GM20000 (cell line): ENCODE data around the gene PHYHIPL.
A peak's percentile ranks its signal among the peaks of the same experiment; 100 is the strongest.

Experiments used
- DNase-seq: peaks from one replicate; pipeline ENCODE4 v3.0.0; 2012; ENCODE audit warnings: low spot score
- TF ChIP-seq, protein P1 (sequence below): IDR thresholded peaks from 2 replicates; pipeline ENCODE4 v1.5.1; 2012; ENCODE audit warnings: mild to moderate bottlenecking, control low read depth; ENCODE audit errors: extremely low read depth, missing control alignments

Gene PHYHIPL

DNA sequence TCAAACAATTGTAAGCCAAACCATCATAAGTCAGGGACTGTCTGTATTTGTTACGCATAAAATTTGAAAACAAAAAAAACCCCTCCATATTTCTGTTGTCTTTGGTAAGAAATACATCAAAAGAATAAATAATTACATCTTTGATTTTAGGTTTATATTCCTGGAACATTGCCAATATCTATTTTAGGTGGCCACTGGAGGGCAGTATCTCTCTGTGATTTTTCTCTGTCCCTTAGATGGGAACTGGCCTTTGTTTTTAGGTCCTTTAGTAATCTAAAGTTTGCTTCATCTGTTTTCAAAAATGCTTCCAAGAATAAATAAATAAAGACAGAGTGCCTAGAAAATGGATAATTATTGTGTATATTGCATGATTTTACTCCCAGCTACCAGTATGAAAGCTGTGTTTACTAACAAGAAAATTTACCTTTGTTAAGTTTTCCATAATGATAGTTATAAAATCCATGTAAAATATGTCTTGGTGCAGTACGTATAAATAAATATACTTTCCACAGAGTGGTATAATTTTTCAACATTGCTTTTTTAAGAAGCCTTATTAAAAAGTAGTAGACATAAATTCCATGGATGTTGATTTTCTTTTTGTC lies 64.2 kb downstream of the PHYHIPL start:
- peak; percentile 10 for DNase-seq
- TF ChIP-seq, protein P1, sequence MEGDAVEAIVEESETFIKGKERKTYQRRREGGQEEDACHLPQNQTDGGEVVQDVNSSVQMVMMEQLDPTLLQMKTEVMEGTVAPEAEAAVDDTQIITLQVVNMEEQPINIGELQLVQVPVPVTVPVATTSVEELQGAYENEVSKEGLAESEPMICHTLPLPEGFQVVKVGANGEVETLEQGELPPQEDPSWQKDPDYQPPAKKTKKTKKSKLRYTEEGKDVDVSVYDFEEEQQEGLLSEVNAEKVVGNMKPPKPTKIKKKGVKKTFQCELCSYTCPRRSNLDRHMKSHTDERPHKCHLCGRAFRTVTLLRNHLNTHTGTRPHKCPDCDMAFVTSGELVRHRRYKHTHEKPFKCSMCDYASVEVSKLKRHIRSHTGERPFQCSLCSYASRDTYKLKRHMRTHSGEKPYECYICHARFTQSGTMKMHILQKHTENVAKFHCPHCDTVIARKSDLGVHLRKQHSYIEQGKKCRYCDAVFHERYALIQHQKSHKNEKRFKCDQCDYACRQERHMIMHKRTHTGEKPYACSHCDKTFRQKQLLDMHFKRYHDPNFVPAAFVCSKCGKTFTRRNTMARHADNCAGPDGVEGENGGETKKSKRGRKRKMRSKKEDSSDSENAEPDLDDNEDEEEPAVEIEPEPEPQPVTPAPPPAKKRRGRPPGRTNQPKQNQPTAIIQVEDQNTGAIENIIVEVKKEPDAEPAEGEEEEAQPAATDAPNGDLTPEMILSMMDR: peak; percentile 36

DNA sequence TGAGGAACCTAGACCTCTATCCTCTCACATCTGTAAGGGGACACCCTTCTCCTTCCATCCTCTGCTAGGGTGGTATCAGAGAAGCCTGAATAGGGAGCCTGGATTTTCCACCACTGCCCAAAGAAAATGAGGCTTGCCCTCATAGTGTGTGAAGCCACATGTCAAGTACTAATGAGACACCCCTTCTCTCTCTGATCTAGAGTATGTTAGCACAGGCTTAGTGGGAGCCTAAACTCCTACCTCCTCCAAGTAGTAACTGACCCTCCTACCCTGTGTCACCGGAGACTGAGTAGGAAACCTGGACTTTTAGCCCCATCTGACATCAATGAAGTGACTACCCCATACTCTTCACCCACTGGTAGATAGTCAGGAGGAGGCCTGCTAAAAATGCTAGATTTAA lies 65.6 kb downstream of the PHYHIPL start:
- DNase-seq: no peak
- TF ChIP-seq, protein P1: no peak

DNA sequence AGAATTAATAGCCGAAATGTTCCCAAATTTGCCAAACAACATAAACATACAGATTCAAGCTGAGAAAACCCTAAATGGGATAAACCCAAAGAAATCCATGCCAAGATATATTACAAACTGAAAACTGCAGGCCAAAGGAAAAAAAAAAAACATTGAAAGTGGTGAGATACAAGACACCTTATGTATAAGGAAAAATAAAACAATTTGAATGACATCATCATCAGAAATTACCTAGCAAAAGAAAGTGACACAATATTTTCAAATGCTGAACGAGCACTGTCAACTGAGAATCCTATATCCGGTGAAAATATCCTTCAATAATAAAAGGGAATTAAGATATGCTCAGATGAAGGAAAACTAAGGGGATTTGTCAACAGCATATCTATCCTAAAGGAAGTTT lies 66.5 kb downstream of the PHYHIPL start:
- DNase-seq: no peak
- TF ChIP-seq, protein P1: no peak

DNA sequence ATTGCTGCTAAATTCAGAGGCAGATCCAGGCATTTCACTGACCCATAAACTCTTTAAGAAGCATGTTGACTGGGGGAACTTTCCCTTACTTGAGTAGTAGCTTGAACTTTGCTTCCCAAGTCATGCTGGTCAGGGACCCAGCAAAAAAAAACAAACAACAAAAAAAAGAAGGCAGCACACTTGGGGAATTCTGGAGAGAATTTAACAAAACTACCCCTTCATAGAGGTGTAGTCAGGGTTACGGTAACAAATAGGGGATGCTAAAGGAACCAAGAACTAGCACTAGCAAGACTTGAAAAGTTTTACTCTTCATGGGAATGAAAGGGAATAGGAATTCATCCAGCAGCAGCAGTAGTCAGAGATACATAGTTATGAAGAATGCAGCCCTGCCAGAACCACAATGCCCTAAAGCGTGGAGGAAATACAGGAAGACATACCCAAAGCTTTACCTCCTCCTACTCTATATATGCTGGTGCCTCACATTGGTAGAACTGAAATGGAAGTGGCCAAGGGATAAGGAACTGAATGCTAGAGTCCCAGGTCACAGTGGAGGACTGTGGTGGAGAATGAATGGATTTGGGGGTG lies 67.3 kb downstream of the PHYHIPL start:
- no peak for DNase-seq
- TF ChIP-seq, protein P1: no peak

DNA sequence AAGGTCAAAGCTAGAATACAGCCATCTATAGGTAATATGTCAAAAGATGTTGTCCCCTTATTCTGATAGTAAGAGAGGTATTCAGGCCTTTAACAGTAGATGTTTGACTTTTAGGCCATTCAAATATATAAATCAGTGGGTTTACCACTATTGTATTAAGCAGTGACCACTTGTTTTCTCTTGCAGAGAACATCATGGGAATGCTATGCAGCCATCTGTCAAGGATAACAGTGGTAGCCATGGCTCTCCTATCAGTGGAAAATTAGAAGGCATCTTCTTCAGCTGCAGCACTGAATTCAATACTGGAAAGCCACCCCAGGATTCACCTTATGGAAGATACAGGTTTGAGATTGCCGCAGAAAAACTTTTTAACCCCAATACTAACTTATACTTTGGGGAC lies 68.4 kb downstream of the PHYHIPL start:
- TF ChIP-seq, protein P1: no peak
- DNase-seq: no peak

DNA sequence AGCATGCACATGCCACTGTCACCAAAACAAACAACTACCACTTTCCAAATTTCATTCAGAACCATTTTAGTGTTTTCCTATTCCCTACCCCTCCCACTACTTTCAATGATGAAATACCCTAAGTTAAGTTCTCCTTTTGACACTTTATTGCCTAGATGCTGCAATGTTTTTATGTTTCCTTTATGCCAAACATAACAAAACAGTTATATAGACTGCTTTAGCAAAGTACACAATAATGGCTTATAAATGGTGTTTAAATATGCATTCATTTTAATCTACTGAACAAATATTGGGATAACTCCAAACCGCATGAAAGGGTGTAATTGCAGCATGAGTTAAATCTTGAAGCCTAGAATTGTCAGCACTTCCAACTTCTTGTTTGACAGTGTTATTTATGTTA lies 69.2 kb downstream of the PHYHIPL start:
- TF ChIP-seq, protein P1: no peak

DNA sequence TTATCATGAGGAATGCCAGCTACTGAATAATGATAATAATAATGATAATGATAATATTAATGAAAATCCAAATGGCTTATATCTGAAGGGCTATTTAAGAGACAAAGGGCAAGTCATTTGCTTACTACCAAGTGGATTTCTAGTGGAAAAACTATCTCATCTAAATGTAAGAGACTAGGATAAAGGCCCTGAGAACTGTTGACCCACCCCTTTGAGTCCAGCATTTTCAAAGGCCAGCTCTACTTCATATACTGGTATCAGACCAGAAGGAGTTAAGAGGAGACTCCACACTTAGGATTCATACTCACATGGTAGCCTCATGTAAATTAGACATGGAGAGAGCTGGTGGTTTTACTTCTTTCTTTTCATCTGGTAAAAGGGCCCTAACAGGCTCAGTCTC lies 76.0 kb downstream of the PHYHIPL start:
- no peak for DNase-seq
- TF ChIP-seq, protein P1: no peak

More for the DNA sequence above, 69.2 kb downstream of the PHYHIPL start:
- DNase-seq: no peak
